Uterine smooth muscle cell (primary cell): ENCODE results near the gene CAMKV. TPM values are rescaled to one million over a fixed set of nuclear protein-coding genes. Genes with fewer than 3 reads are reported as not detected.

Experiments
- total RNA-seq: library from RNA; depleted of rRNA; stranded (reverse); fragments of >200 nt; gene quantifications from 2 replicates; pipeline ENCODE4 v1.2.3, GENCODE V29; 2014

Gene CAMKV
- total RNA-seq: not detected in 2 replicates

GRCh38 chr3:49869525-49870126 lies at the start of gene CAMKV:
CAMKV (minus strand) TSS chr3:49869906; CDS start chr3:49862388, 7,518 bp downstream.

GRCh38 chr3:49903451-49904424 lies 34.0 kb upstream of the CAMKV start, which contains the start of gene MST1R:
MST1R (minus strand) TSS chr3:49903873; CDS start chr3:49903609, 264 bp downstream.

GRCh38 chr3:49856181-49857005 lies 13.3 kb downstream of the CAMKV start, which contains the start of gene TRAIP:
TRAIP (minus strand) TSS chr3:49856564; CDS start chr3:49856453, 111 bp downstream.

GRCh38 chr3:49813497-49814174 lies 56.1 kb downstream of the CAMKV start, which contains the start of gene UBA7:
UBA7 (minus strand) TSS chr3:49813953; CDS start chr3:49813787, 166 bp downstream.

Other genes starting within 250 kb of the CAMKV start
- gene APEH, start 195.6 kb downstream of the CAMKV start, total RNA-seq: 173 TPM in 2 replicates
- 5.4 and 6.2 TPM in 2 replicates for gene MST1, start 180.4 kb downstream of the CAMKV start, total RNA-seq
- gene RNF123, start 180.3 kb downstream of the CAMKV start, total RNA-seq: 24.1 and 33.9 TPM in 2 replicates
- 1.1 TPM in 1 of 2 replicates, not detected in the other for gene AMIGO3, start 150.2 kb downstream of the CAMKV start, total RNA-seq
- 59.5 and 68.9 TPM in 2 replicates for gene GMPPB, start 146.0 kb downstream of the CAMKV start, total RNA-seq
- 30.5 and 31.8 TPM in 2 replicates for gene IP6K1, start 83.4 kb downstream of the CAMKV start, total RNA-seq
- gene CDHR4, start 70.0 kb downstream of the CAMKV start, total RNA-seq: 0.12 TPM in 1 of 2 replicates, not detected in the other
- gene INKA1, start 66.6 kb downstream of the CAMKV start, total RNA-seq: 3.7 and 5.4 TPM in 2 replicates
- 32.4 and 52.2 TPM in 2 replicates for gene UBA7, start 56.0 kb downstream of the CAMKV start, total RNA-seq
- gene TRAIP, start 13.3 kb downstream of the CAMKV start, total RNA-seq: 3.1 and 10.5 TPM in 2 replicates
- gene MST1R, start 34.0 kb upstream of the CAMKV start, total RNA-seq: 0.25 and 0.33 TPM in 2 replicates
- gene MON1A, start 59.9 kb upstream of the CAMKV start, total RNA-seq: 14.1 and 14.3 TPM in 2 replicates
- gene RBM6, start 70.2 kb upstream of the CAMKV start, total RNA-seq: 60.4 and 62.8 TPM in 2 replicates
- 128 and 164 TPM in 2 replicates for gene RBM5, start 219.0 kb upstream of the CAMKV start, total RNA-seq